Left lobe of liver (tissue), 2 donors: Measurements from ENCODE around the gene IGF1R. TPM values are rescaled to one million over a fixed set of nuclear protein-coding genes. Genes with fewer than 3 reads are reported as not detected.
"Not testable (repeated sequence)": the region's sequence is repeated elsewhere in the genome, so short reads cannot be mapped to it uniquely, and the experiment has no call there.

ENCODE experiments used
- ATAC-seq: fragments of 200-7000 bp; cut with Tn5 transposase; one replicate; pipeline ENCODE4 v1.9.1; 2020; ENCODE audit warnings: mild to moderate bottlenecking, moderate library complexity
- DNase-seq: peaks from one replicate; pipeline ENCODE4 v3.0.0-alpha.2; 2020; ENCODE audit warnings: low spot score
- total RNA-seq: library from RNA; stranded (reverse); gene quantifications from one replicate; pipeline ENCODE4 v1.2.1, GENCODE V29; 2021
- donor health status: DM: no; HTN: no; CAD: no; lungs with moderate emphysema.
- donor health status: DM: no; HTN: yes; CAD: no.

Gene IGF1R
- 3.3 TPM for total RNA-seq

- peak; percentile 92 for ATAC-seq
Observed at GRCh38 chr15:98647774-98648653, at the start of gene IGF1R. TSS of gene IGF1R (plus strand) at chr15:98648539. CDS start at chr15:98649582, 1,043 bp downstream.

DNA sequence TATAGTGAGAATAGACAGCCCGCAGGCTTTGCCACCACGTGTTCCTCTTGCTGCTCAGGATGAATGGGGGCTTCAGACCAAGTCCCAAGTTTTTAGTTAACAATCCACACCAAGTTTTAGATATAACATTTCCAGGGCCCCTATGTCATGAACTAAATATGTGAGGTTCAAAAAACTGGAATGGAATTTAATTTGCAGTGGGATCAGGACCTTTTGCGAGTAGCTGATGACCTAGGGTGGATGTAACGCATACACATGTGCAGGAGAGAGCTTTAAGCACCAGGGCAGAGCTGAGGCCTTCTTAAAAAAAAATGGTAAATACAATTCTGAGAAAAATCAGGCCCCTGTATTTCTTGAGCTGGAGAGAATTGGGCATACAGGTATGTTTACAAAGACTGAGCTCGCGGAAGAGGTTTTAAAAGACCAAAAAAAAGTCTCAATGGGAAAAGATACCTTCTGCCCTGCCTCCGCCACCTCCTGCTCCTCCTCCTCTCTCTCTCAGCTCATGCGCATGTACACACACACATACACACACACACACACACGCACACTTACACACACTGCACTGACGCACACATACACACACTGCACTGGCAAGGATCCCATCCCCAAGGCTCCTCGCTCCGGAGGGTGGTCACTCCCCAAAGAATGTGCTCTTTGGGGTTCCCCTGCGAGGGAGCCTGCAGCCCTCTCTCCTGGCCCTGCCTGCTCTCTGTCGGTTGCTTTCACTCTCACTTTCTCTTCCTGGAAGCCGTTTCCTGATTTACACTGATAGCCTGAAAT lies 48.2 kb upstream of the IGF1R start:
- ATAC-seq (peak; percentile 94), DNase-seq (peak; percentile 55)

More at GRCh38 chr15:98647774-98648653, at the start of gene IGF1R:
- peak; percentile 85 for DNase-seq

GRCh38 chr15:98604983-98605382 lies 43.4 kb upstream of the IGF1R start:
- ATAC-seq (no peak), DNase-seq (no peak)

- DNase-seq, result no peak
- ATAC-seq, result no peak
Observed at GRCh38 chr15:98609144-98609852, 39.0 kb upstream of the IGF1R start.

DNA sequence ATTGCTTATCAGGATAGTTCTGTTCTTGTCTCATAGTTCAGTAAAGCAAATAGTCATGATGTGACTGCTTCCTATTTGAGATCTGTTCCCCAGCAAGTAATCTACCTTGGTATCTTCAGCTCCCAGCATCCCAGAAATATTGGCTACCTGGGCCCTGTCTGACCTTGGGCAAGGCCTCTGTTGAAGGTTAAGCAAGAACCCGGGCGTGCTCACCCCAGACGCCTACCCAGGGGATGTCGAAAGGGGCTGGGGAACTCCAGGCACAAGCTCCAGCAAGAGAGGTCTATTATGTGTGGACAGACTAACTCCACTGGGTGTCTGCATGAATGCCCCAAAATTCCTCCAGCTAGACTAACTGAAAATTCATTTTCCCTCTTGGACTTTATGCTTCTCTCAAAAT lies 37.3 kb upstream of the IGF1R start:
- ATAC-seq (no peak), DNase-seq (no peak)

GRCh38 chr15:98611808-98612207 lies 36.5 kb upstream of the IGF1R start:
- ATAC-seq (no peak), DNase-seq (no peak)

GRCh38 chr15:98612490-98613110 lies 35.7 kb upstream of the IGF1R start:
- no peak for DNase-seq
- no peak for ATAC-seq

DNA sequence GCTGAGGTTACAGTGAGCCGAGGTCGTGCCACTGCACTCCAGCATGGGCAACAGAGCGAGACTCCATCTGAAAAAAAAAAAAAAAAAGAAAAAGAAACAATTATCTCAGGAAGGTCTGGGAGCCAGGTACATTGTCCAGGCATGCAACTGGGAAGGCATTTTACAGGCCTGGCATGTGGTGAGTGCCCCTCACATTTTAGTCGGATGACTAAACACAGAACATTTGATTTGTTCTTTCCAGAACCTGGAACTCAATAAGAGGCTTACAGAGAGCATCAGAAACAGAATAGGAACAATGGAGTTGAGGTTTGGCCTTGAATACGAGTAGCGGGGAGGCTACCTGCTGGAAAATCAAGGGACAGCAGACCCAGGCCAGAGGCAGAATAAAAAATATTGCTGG lies 33.7 kb upstream of the IGF1R start:
- ATAC-seq (no peak), DNase-seq (no peak)

- ATAC-seq (no peak), DNase-seq (no peak)
Observed at GRCh38 chr15:98616397-98616796, 31.9 kb upstream of the IGF1R start.

GRCh38 chr15:98617328-98617980 lies 30.9 kb upstream of the IGF1R start:
- DNase-seq (no peak), ATAC-seq (no peak)

GRCh38 chr15:98618576-98618975 lies 29.8 kb upstream of the IGF1R start:
- not testable (repeated sequence) for ATAC-seq, DNase-seq

DNA sequence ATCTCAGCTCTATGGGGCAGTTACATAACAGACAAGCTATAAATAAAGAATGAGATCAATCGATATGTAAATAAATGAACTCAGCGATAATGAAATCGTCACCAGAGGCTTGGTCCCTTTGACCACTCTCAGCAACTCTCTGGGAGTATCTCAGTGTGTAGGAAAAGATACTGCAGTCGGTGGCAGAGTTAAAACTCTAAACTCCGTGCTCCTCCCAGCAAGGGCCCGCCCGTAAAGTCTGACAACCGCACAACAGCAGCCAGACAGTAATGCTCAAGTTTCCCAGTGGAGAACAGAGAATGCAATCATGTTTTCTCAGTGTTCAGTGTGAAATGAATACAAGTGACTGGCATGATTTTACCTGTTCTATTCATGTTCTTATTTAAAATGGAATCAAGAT lies 28.3 kb upstream of the IGF1R start:
- DNase-seq, result no peak
- no peak for ATAC-seq

- DNase-seq (no peak), ATAC-seq (no peak)
Observed at GRCh38 chr15:98621021-98621420, 27.3 kb upstream of the IGF1R start.

DNA sequence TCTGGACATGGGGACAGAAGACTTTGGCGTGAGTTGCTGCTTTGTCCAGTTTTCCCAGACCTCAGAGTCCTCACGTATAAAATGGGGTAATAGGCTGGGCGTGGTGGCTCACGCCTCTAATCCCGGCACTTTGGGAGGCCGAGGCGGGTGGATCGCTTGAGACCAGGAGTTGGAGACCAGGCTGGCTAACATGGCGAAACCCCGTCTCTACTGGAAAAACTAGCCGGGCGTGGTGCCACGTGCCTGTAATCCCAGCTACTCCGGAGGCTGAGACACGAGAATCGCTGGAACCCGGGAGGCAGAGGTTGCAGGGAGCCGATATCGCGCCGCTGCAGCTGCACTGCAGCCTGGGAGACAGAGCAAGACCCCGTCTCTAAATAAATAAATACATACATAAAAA lies 22.7 kb upstream of the IGF1R start:
- no peak for ATAC-seq
- DNase-seq, result no peak

DNA sequence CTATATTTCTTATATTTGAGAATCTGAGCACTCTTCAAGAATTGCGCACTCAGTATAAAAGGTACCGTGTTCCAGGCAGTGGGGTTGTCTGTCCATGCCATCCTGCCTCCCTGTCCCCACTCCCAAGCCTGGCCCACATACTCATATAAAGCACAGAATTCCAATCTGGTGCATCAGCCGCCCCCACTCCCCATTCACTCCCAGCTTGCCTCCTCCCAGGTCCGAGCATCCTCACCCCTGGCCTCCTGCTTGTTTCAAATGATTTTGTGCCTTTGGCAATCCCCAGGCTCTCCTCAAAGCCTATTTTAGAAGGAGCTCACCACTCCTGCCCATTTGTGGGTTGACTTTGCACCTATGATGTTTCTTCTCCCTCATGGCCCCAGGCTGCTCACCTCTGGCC lies 22.2 kb upstream of the IGF1R start:
- no peak for DNase-seq
- no peak for ATAC-seq

- DNase-seq (no peak), ATAC-seq (no peak)
Observed at GRCh38 chr15:98628216-98628615, 20.1 kb upstream of the IGF1R start.

DNA sequence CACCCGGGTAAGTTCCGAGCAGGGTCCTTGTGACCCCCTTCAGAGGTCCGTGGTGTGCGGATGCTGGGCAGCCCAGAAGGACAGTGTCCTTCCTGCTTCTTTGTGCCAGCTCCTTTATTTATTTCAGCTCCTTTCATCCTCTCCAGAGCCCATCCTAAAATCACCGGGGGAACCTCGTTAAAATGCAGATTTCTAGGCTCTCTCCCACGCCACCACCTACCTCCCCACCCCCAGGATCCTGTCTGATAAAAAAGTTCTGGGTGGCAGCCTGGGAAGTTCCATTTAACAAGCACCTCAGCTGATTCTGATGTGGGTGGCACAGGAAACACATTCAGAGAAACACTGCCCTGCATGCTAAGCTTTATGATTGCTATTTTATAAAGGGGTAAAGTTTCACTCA lies 12.5 kb upstream of the IGF1R start:
- no peak for DNase-seq

GRCh38 chr15:98643115-98643514 lies 5.2 kb upstream of the IGF1R start:
- DNase-seq (no peak), ATAC-seq (no peak)

More for the DNA sequence above, 12.5 kb upstream of the IGF1R start:
- ATAC-seq, result no peak

- ATAC-seq (no peak), DNase-seq (no peak)
Observed at GRCh38 chr15:98646546-98647025, 1.8 kb upstream of the IGF1R start.
